NT2/D1 (cell line): ENCODE data around the gene PPAN.

ENCODE experiments used
- YY1 ChIP-seq: IDR thresholded peaks from 2 replicates; pipeline ENCODE4 v1.6.1; 2011; ENCODE audit not compliant: insufficient read length, insufficient read depth
- ZNF274 ChIP-seq: IDR thresholded peaks from 2 replicates; pipeline ENCODE4 v1.6.1; 2011; ENCODE audit warnings: mild to moderate bottlenecking, low read depth, low read length

GRCh38 chr19:10110972-10111317 is 4.8 kb downstream of the PPAN start:
- TF ChIP-seq ZNF274: no peak
- no peak for TF ChIP-seq YY1
